Measurements from ENCODE around the gene TRIM73.
"Not testable (repeated sequence)": the region's sequence is repeated elsewhere in the genome, so short reads cannot be mapped to it uniquely, and the experiment has no call there.

The TRIM73 gene

DNA sequence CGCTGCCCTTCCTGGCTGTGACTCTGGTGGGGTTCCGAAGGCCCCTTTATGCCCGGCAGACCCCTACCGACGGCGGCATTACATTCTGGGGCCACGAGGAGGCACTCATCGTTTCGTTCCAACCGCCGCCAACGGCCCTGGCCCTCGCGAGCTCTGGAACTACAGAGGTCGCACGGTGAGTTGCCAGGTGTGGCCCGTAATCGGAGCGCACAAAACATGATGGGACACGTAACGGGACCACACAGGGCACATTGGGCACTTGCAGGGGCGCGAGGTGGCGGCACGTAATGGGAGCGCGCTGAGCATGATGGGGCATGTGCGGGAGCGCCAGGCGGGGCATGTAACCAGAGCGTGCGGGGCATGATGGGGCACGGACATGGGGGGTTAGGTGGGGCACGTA, at the start of gene TRIM73:
Gene TRIM73, plus strand, starts transcription at position 301 of the 400 bp plus-strand sequence. CDS start 3,305 bp downstream, outside the sequence.
- DNase-seq (ENCODE audit: low read depth in 1 of 2, low spot score in 1 of 2): not testable (repeated sequence)

DNA sequence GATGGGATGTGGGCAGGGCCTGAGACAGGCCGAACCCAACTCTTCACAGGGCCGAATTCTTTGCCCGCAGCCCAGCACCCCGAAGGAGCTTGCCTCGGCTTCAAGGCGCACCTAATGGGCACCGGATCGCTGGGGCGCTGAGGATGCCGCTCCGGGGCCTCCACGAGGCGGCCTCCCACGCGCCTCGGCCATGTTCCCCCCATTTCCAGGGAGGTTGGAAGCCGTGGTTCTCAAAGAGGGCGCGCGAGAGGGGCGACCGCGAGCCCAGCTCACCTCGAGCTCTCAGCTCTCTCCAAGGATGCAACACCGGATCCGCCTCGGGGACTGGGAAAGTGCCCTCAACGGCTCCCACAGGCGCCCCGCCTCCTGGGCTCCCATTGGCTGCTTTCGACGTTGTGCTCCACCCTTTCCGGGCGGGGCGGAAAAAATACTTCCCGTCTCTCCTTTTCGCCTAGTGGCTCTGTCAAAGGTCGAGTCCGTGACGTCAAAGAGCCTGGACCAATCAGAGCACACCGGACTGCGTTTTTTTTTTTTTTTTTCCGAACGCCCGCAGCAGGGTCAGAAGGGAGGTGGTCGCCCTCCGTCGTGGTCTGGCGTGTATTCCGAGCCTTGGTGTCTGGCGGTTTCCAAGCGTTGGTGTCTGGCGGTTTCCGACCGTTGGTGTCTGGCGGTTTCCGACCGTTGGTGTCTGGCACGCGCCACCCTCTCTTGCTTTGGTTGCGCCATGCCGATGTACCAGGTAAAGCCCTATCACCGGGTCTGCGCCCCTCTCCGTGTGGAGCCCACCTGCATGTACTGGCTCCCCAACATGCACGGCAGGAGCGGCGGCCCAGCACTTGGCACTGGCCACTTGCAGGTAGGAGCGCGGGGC, 36.5 kb upstream of the TRIM73 start:
- peak in 1 of 2 donors; percentile 9 for DNase-seq (ENCODE audit: low read depth in 1 of 2, low spot score in 1 of 2)

GRCh38 chr7:75359542-75359848, 35.9 kb upstream of the TRIM73 start:
- DNase-seq (ENCODE audit: low read depth in 1 of 2, low spot score in 1 of 2): peak in 1 of 2 donors; percentile 0

- not testable (repeated sequence) for DNase-seq (ENCODE audit: low read depth in 1 of 2, low spot score in 1 of 2)
Observed at GRCh38 chr7:75364079-75364478, 31.4 kb upstream of the TRIM73 start.

GRCh38 chr7:75366643-75367042, 28.8 kb upstream of the TRIM73 start:
- not testable (repeated sequence) for DNase-seq (ENCODE audit: low read depth in 1 of 2, low spot score in 1 of 2)

DNA sequence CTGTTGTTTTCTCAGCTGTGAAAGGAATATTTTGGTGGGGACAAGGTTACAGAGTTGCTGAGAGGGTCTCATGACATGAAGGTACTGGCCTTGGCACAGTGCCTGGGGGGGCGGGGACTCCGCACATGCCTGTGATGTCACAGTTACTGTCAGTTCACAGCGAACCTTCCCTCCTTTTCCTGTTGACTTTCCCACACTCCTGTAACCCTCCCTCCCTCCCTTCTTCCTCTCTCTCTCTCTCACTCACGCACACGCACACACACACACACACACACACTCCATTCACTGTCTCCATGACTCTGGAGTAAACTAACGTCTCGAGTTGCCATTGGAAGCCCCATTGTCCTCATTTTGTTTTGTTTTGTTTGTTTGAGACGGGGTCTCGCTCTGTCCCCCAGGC, 28.1 kb upstream of the TRIM73 start:
- DNase-seq (ENCODE audit: low read depth in 1 of 2, low spot score in 1 of 2): not testable (repeated sequence)

DNA sequence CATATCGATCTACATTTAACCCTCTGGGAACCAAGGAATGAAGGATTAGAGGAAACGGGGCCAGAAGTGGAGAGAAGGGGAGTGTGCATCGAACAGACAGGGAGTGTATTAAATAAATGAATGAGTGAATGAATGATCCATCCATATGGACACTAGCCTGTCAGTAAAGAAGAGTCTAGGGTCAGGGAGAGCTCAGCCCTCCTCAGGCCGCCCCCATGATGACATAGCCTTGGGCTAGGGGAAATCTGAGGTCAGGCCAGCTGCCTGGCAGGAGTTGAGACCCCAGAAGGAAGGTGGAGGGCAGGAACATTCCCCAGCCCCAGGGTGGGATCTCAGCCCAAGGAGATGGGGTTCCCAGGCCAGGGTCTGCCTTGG, 21.3 kb upstream of the TRIM73 start:
- DNase-seq (ENCODE audit: low read depth in 1 of 2, low spot score in 1 of 2): not testable (repeated sequence)

- not testable (repeated sequence) for DNase-seq (ENCODE audit: low read depth in 1 of 2, low spot score in 1 of 2)
Observed at GRCh38 chr7:75374519-75375317, 20.7 kb upstream of the TRIM73 start.

DNA sequence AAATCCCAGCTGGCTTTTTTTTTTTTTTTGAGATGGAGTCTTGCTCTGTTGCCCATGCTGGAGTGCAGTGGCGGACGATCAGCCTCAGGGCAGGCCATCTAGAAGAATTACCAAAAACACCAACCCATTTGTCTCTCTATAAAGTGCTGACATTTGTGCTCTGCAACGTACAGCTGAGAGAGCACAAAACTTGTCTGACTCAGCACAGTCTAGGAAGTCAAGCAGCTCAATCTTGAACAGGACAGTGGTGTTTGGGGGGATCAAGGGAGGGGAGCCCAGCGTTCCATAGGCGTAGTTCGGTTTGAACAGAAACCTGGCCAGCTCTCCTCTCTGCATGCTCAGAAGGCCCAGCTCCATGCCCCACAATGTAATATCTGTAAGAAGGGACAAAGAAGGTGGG, 2.2 kb upstream of the TRIM73 start:
- DNase-seq (ENCODE audit: low read depth in 1 of 2, low spot score in 1 of 2): not testable (repeated sequence)

- not testable (repeated sequence) for DNase-seq (ENCODE audit: low read depth in 1 of 2, low spot score in 1 of 2)
Observed at GRCh38 chr7:75397865-75398264, 2.4 kb downstream of the TRIM73 start.

- not testable (repeated sequence) for DNase-seq (ENCODE audit: low read depth in 1 of 2, low spot score in 1 of 2)
Observed at GRCh38 chr7:75398771-75399700, 3.6 kb downstream of the TRIM73 start.

DNA sequence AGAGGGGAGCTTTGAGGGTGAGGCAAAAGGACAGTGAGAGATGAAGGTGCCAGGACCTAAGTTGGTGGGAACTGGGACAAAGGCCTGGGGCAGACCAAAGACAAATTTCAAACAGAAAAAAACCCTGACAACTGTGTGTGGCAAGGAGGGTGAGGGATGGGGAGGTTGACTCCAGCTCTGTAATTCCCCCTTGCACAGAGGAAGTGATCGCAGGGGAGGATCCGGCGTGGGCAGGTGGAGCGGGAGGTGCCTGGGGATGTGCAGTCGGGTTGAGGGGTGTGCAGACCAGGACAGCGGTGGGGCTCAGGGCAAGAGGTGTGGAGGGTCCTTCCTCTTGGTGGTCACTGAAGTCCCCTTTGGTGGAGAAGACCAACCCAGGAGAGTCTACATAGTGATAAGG, 5.1 kb downstream of the TRIM73 start:
- DNase-seq (ENCODE audit: low read depth in 1 of 2, low spot score in 1 of 2): not testable (repeated sequence)

GRCh38 chr7:75403455-75404443, 8.3 kb downstream of the TRIM73 start:
- not testable (repeated sequence) for DNase-seq (ENCODE audit: low read depth in 1 of 2, low spot score in 1 of 2)

DNA sequence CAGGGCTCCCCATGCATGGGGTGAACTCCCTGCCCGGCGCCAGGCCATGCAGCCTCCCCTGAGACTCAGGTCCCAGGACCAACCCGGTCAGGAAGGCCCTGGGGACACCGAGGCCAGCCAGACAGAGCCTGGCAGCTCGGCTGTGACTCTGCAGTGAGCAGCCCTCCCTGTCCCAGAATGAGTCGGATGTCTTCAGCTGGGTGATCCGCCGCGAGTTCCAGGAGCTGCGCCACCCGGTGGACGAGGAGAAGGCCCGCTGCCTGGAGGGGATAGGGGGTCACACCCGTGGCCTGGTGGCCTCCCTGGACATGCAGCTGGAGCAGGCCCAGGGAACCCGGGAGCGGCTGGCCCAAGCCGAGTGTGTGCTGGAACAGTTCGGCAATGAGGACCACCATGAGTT, 9.2 kb downstream of the TRIM73 start:
- DNase-seq (ENCODE audit: low read depth in 1 of 2, low spot score in 1 of 2): not testable (repeated sequence)

GRCh38 chr7:75409880-75410822, 14.7 kb downstream of the TRIM73 start:
- peak in 1 of 2 donors; percentile 6 for DNase-seq (ENCODE audit: low read depth in 1 of 2, low spot score in 1 of 2)

- not testable (repeated sequence) for DNase-seq (ENCODE audit: low read depth in 1 of 2, low spot score in 1 of 2)
Observed at GRCh38 chr7:75410823-75411173, 15.4 kb downstream of the TRIM73 start.

DNA sequence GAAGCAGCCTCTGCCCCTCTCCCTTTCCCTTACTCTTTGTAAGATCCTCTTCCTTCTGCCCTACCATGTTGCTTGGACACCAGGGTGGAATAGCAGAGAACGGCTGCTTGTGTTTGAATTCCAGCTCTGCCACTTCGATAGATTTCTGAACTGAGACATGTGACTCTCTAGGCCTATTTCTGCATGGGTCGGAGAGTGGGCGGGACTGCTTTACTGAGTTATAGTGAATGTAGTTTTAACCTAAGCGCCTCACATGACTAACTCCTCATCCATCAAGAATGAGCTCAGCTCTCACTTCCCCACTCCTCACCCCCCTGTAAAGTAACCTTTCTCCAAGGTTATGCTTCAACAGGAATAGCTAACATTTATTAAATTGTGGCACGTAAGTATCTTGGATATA, 18.8 kb downstream of the TRIM73 start:
- not testable (repeated sequence) for DNase-seq (ENCODE audit: low read depth in 1 of 2, low spot score in 1 of 2)

DNA sequence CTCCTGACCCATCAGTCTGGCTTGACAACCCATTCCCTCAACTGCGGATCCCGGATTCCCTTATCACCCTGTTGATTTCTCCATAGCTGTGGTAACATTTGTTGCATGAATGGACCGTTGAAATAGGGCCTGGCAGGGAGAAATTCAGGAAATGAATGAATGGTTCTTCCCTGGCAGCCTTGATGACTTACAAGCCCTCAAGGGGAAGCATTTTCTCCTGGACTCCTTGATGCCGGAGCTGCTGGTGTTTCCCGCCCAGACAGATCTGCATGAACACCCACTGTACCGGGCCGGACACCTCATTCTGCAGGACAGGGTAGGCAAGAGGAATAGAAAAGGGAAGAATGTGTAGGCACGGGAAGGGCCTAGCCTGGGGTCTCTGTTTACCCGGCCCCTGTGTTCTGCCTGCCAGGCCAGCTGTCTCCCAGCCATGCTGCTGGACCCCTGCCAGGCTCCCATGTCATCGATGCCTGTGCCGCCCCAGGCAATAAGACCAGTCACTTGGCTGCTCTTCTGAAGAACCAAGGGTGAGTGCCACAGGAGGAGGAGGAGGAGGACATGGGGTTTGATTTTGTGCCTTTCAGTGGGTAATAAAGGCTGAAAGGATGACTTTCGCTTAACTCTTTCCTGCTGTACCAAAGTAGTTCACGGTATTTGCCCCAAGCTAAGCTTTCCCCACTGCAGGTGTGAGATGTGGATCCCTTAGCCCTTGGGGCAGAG, 19.4 kb downstream of the TRIM73 start:
- DNase-seq (ENCODE audit: low read depth in 1 of 2, low spot score in 1 of 2): not testable (repeated sequence)
